Superior temporal gyrus (tissue), 1 donor: Measurements from ENCODE around the gene OMG.
"Not testable (repeated sequence)": the region's sequence is repeated elsewhere in the genome, so short reads cannot be mapped to it uniquely, and the experiment has no call there.

Experiments used
- DNase-seq: peaks from one replicate; pipeline ENCODE4 v3.0.0-alpha.2; 2016; ENCODE audit errors: extremely low spot score

Gene OMG

DNA sequence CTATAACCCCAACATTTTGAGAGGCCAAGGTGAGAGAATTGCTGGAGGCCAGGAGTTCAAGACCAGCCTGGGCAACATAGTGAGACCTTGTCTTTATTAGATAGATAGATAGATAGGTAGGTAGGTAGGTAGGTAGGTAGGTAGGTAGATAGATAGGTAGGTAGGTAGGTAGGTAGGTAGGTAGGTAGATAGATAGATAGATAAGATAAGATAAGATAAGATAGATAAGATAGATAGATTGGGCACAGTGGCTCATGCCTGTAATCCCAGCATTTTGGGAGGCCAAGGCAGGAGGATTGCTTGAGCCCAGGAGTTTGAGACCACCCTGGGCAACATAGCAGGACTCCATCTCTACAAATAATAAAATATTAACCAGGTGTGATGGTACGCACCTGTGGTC is 34.1 kb downstream of the OMG start:
- not testable (repeated sequence) for DNase-seq

DNA sequence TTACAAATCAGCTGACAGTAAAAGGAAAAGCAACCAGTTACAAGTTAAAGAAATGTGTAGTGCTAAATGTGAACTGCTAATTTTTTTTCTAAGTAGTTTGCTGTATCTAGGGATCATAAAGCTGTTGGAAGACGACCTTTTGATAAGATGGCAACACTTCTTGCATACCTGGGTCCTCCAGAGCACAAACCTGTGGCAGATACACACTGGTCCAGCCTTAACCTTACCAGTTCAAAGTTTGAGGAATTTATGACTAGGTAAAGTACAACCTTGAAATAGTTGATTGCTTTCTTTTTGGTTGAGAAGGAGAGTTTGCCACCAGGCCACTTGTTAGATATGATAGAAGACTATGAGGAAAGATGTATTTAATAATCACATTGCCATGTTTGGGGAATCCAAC is 35.4 kb downstream of the OMG start:
- DNase-seq, result no peak

DNA sequence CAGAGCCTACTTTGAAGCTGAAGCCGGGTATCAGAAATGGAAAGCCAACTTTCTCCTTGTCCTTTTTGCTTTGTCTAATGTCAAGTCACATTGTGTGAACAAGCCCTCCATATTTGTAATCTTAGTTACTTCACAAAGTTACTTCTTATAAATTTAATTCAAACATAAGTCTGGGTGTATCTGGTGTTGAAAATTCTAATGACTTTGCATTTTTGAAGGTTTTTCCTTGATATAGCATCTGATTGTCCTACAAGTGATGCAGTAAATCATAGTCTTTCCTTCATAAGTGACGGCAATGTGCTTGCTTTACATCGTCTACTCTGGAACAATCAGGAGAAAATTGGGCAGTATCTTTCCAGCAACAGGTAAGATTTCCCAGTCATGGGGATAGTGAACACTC is 36.9 kb downstream of the OMG start:
- no peak for DNase-seq

DNA sequence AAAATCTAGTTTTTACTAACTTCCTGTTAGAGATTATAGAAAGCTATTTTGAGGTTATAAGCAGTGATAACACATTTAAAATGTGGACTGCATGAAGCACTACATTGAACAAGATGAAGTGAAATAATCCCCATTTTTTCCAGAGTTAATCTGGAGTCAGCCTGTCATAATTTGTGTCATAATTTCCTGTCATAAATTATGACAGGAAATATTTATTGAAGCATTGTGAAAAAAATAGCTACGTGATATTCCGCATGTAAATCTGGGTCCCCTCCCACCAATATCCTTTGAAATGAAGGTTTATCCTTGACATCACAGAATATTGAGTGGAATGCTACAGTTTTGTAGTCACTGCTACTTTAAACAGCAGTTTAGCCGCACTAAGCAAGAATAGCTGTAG is 40.1 kb downstream of the OMG start:
- no peak for DNase-seq

DNA sequence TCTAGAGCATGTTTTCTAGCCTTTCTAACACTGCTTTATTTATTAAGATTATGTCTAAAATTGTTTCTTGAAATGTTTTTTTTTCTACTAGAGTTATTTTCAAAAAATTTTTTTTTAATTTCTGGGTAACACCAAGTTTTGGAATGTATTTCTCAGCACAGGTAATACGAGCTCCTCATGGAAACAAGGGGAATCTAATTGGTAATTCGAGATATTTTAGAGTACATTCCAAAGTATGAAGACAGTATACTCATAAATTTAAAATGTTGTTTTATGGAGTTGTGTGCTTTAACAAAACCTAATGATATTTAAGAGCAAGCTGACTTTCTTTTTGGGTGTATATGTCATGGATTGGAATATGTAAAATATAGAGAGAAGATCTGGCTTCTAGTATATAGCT is 42.4 kb downstream of the OMG start:
- no peak for DNase-seq

DNA sequence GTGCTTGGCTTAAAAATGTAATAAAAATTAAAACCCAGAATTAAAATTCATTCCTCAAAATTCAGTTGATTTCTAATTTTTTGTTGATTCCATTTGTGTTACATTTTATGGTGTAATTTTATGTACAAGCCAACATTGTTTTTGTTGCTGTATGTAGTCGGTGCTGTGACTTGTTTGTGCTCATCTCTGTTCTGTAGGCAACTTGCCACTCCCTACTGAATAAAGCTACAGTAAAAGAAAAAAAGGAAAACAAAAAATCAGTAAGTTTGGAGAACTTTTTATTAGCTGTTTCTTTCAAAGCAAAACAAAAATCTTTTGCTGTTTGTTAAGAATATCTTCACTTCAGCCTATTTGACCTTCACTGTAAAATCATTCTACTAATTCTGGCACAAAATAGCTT is 44.3 kb downstream of the OMG start:
- DNase-seq, result peak; percentile 42

DNA sequence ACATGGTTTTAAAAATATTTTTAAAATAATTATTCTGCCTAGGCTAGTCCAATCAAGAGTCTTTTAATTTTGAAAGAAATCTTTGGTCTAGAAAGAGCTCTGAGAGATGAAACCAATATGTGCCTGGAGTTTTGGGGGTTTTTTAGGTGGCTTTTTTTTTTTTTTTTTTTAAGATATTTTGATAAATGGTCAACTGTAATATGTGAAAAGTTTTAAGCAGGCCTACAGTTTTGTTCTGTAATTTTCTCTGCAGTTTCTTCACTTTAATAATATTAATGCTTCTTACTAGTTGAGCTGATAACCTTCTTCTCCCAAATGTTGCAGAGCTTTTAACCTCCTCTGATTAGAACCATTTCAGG is 45.1 kb downstream of the OMG start:
- no peak for DNase-seq

DNA sequence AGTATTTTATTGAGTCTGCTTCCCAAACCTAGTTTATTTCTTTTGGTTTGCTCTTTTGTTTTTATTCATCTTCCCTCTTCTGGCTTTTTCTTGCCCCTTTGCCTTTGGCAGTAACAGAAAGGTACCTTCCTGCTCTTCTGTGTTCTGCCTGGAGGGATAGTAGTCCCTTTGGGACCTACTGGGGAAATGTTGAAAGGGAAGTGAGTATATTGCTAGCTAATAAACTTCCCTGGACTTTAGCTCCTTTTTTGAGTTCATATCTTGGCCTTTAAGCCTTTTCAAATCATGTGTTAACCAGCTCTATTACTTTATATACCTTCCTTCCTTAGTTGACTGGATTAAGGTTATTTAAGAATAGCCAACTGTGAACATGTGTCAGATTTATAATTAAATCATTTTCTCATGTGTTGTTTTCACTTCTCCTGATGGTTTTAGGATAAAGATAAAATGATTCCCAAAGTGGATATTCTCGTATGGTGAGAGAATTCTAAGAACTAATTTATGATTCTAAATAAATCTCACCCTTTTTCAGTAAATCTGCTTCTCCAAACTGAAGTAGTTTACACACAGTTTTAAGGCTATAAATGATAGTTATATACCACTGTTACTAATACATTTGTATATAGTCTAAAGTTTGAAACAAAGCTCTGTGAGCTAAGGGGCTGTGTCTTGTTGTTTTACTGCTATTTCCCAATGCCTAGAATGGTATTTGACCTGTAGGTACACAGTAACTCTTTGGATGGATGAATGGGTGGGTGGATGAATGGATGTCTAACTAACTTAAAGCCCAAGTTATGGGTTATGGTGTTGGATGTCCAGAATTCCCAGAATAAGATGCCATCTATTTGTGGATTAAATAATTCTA is 45.7 kb downstream of the OMG start:
- DNase-seq, result peak; percentile 50

DNA sequence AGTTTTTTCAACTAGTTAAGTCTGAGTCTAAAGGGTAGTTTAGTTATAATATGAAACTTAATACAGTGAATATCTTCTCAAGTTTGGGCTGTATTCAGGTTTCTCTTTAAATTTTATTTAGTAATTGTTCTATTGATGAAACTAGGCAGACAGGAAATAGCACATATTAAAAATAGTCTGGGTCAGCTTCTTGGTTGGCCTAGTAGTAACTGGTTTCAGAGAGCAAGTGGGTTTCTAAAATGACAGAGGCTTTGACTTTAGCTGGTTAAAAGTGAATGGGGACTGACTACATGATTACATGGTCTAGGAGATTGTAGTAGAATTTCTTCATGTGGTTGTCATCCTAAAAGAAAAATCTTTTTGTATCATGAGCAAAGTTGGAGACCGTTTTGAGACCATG is 46.8 kb downstream of the OMG start:
- peak; percentile 27 for DNase-seq

DNA sequence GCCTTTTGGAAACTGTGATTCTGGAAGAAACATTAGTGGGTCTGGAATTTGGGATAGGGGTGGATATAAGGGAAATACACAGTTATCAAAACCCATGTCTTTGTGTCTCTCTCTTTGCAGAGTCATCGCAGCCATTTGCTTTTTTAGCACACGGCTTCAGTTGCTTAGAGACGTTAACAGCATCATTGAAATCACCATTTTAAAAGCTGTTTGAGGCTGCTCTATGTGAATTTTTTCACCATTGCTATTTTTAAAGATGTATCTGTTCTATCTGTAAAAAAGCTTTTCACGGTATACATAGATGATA is 47.3 kb downstream of the OMG start:
- DNase-seq, result peak; percentile 75

DNA sequence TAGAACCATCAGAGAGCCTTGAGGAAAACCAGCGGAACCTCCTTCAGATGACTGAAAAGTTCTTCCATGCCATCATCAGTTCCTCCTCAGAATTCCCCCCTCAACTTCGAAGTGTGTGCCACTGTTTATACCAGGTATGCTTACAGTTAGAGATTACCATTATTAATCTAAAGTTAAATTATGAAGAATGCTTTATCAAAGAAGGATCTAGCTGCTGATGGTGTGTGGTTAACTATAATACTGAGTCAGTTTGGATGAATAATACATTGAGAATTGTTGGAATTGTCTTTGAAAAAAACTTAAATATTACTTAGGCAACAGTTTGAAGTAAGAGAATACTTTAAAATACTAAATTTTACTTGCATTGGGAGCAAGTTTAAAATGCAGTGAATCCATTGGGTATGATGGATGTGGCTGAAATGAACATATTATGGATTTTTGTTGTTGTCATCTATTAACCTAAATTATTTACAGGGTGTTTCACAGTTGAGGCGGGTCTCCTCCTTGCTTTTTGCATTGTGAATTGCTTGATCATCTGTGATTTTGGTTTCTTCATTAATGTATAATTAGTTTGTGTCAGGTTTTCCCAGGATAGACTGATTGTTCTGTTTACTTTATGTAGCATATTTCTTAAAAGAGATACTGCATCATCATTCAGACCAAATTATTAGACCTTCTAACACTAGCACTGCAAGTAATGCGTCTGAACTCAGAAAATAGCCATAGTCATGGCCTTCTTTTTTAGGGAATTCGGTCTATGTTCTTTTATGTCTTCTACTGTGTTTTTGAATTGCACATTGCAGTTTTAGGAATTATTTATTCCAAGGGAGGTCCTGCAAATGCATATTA is 47.8 kb downstream of the OMG start:
- DNase-seq, result no peak
